AG09309 (cell line): ENCODE results near the gene BCL11A.

Experiments used
- DNase-seq: peaks from one replicate; pipeline ENCODE4 v3.0.0-alpha.2; 2010; ENCODE audit warnings: low read depth
- H3K4me3 ChIP-seq: 2 replicates; pipeline ENCODE4 v1.5.1; 2011; ENCODE audit warnings: mild to moderate bottlenecking, low read depth, low read length, moderate library complexity; ENCODE audit not compliant: control insufficient read depth
- TF ChIP-seq, protein P1 (sequence below): IDR thresholded peaks from 2 replicates; pipeline ENCODE4 v1.5.1; 2011; ENCODE audit warnings: mild to moderate bottlenecking, low read depth, low read length, inconsistent platforms; ENCODE audit not compliant: insufficient read depth, control insufficient read depth; ENCODE audit errors: missing control alignments

BCL11A gene

DNA sequence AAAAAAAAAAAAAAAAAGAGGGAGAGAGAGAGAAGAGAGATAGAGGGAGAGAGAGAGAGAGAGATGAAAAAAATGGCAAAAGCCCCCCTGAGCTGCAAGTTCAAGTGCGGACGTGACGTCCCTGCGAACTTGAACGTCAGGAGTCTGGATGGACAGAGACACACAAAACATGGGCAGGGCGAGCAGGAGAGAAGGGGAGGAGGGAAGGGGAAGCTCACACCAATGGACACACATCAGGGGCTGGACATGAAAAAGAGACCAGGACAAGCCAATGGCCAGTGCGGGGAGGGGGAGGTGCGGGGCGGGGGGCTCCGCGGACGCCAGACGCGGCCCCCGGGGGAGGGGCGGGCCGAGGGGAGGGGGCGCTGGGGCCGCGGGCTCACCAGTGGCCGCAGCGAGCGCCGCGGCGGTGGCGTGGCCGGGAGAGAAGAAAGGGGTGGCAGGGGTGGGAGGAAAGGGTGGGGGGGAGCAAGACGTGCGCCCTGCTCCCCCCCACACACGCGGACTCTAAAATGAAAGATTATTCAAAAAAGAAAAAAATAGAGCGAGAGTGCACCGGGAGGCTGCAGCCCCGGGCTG, at the start of gene BCL11A:
Gene BCL11A (minus strand): TSS at position 160 of the 579 bp plus-strand sequence. CDS start 384 bp downstream, outside the sequence.
- TF ChIP-seq, protein P1, sequence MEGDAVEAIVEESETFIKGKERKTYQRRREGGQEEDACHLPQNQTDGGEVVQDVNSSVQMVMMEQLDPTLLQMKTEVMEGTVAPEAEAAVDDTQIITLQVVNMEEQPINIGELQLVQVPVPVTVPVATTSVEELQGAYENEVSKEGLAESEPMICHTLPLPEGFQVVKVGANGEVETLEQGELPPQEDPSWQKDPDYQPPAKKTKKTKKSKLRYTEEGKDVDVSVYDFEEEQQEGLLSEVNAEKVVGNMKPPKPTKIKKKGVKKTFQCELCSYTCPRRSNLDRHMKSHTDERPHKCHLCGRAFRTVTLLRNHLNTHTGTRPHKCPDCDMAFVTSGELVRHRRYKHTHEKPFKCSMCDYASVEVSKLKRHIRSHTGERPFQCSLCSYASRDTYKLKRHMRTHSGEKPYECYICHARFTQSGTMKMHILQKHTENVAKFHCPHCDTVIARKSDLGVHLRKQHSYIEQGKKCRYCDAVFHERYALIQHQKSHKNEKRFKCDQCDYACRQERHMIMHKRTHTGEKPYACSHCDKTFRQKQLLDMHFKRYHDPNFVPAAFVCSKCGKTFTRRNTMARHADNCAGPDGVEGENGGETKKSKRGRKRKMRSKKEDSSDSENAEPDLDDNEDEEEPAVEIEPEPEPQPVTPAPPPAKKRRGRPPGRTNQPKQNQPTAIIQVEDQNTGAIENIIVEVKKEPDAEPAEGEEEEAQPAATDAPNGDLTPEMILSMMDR = no peak
- H3K4me3 ChIP-seq = peak within 1 kb of the TSS; percentile 69
- peak; percentile 39 for DNase-seq

DNA sequence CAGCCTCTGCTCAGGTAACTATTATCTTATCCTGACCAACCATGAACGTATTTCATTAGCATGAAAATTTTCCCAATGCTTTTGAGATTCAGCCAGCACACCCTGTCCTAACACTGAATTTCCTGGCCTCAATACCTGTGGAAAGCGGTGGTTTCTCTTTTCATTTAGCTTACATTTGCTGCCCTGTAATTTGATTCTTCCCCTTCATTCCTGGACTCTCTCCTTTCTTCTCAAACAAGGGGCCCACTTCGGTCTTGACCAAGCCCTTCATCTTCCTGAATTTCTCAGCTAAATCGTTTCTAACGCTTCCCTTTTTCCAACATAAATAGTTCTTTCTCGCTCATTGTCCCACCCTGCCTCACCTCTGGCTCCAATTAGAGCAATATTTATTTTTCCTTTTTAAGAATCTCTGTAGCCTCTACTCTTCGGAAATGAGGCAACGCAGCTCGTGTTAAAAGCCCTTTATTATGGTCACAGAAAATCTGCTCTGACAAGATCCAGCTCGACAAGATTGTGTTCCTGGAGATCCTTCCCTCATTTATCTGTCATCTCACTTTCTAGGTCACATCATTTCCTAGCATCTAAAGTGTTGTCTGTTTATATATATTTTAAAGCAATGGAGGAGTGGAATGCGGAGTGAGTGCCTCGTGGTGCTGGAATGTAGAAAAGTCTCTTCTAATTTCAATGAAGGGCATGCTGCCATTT, 49.5 kb upstream of the BCL11A start:
- TF ChIP-seq, protein P1 = no peak
- DNase-seq = no peak

DNA sequence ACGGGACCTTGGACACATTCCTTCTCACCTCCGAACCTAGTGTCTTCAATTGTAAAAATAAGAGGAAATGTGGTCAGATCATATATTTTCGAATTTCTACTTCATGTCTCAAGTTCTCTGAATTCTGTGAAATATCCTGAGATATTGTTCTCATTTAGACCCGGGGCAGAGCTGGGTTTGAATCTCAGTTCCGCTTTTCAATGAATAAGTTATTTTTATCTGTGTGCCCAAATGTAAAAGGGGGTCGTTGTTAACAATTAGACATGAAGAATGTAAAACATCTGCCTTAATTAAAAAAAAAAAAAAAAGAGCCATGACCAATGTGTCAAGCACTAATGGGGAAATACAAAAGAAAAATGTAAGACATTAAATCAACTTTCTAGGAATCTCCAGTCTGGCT, 48.9 kb upstream of the BCL11A start:
- TF ChIP-seq, protein P1 = no peak
- DNase-seq = no peak
- no peak overlapping the region for H3K4me3 ChIP-seq

More for the DNA sequence above, 49.5 kb upstream of the BCL11A start:
- no peak overlapping the region for H3K4me3 ChIP-seq

DNA sequence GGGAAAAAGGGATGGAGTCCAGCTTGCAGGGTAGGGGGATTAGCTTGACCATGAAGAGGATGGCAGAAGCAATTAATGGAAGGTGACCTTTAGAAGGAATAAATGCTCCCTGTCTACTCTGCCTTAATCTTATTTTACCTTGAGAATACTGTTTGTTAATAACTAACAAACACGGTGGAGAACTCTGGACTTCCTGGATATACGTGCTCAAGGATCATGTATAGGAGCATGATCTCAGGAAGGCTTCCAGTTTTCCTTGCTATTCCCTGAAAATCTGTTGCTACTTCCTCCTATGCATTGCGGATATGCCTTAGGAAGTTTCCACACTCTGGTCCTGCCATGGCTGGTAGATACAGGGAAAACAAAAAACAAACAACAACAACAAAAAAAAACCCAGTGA, 44.8 kb upstream of the BCL11A start:
- DNase-seq = no peak
- TF ChIP-seq, protein P1 = no peak
- H3K4me3 ChIP-seq = no peak overlapping the region

DNA sequence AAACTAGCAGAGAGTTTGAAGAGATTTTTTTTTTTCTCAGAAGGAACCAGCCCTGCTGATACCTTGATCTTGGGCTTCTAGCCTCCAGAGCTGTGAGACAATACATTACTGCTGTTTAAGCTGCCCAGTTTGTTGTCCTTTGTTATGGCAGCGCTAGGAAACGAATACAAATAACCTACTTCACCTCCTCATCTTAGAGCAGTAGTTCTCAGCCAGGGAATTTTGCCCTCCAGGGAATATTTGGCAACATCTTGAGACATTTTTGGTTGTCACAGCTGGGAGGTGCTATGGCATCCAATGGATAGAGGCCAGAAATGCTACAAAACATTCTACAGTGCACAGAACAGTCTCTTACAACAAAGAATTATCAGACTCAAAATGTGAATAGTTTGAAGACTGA, 43.9 kb upstream of the BCL11A start:
- TF ChIP-seq, protein P1 = no peak
- H3K4me3 ChIP-seq = no peak overlapping the region
- no peak for DNase-seq

DNA sequence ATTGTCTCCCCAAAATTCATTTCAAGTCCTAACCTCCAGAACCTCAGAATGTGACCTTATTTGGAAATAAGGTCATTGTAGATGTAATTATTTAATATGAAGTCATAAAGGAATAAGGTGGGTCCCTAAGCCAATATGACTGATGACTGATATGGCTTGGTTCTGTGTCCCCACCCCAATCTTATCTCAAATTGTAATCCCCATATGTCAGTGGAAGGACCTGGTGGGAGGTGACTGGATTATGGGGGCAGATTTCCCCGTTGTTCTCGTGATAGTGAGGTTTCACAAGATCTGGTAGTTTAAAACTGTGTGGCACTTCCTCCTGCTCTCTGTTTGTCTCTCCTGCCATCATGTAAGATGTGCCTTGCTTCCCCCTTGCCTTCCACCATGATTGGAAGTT, 43.0 kb upstream of the BCL11A start:
- TF ChIP-seq, protein P1 = no peak
- no peak for DNase-seq
- H3K4me3 ChIP-seq = no peak overlapping the region
